Coronary artery (tissue), 2 donors: ENCODE measurements around the gene MRPL44.

Source experiments
- DNase-seq: peaks from one replicate; pipeline ENCODE4 v3.0.0-alpha.2; 2017; ENCODE audit warnings: low spot score
- H3K27ac ChIP-seq, 2 donors: fragments of 200-600 bp; sonication (generic); one replicate each; pipeline ENCODE4 v1.5.1; 2016 to 2019
- H3K4me3 ChIP-seq: fragments of 200-600 bp; sonication (generic); 2 replicates; pipeline ENCODE4 v1.5.1; 2016; ENCODE audit warnings: mild to moderate bottlenecking, moderate library complexity
- TF ChIP-seq, protein P1 (sequence below): fragments of 200-600 bp; sonication (generic); IDR thresholded peaks from one replicate; pipeline ENCODE4 v1.5.1; 2019; ENCODE audit warnings: antibody characterized with exemption

MRPL44 gene

DNA sequence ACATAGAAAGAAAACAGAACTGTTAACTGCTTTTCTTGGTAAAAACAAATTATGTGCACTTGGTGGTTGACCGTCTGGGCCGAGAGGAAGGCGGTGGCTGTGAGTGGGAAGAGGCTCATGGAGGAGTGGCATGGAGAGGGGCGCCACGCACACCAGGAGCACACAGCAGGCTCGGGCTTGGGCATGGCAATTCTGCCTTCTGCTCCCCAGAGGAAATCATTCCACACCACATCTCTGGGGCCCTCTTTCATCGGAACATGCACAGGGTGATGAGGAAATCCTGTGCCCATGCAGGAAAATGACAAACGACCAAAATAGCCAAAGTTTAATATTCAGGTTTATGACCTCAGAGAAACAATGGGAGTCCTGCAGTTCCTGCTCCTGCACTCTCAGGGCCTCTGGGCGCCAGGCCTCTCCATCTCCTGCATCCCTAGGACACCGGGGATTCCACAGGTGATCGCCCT, 38.6 kb upstream of the MRPL44 start:
- TF ChIP-seq, protein P1, sequence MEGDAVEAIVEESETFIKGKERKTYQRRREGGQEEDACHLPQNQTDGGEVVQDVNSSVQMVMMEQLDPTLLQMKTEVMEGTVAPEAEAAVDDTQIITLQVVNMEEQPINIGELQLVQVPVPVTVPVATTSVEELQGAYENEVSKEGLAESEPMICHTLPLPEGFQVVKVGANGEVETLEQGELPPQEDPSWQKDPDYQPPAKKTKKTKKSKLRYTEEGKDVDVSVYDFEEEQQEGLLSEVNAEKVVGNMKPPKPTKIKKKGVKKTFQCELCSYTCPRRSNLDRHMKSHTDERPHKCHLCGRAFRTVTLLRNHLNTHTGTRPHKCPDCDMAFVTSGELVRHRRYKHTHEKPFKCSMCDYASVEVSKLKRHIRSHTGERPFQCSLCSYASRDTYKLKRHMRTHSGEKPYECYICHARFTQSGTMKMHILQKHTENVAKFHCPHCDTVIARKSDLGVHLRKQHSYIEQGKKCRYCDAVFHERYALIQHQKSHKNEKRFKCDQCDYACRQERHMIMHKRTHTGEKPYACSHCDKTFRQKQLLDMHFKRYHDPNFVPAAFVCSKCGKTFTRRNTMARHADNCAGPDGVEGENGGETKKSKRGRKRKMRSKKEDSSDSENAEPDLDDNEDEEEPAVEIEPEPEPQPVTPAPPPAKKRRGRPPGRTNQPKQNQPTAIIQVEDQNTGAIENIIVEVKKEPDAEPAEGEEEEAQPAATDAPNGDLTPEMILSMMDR = no peak
- no peak for DNase-seq
- no peak overlapping the region for H3K4me3 ChIP-seq
- H3K27ac ChIP-seq = no peak overlapping the region

DNA sequence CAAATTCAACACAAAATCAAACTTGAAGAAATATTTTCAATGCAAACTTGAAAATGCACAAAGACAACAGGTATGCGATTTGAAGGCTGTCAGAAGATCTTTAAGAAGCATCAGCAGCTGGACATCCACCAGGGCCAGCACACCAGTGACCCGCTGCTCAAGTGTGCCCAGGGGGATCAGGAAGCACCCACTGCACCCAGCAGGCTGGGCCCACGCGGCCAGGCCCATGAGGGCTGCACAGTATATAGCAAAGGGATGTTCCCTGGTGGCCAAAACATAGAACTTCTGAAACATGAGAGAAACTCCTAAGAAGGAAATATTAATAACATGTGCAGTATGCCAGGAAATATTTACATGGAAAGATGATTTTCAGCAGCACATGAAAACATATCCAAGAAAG, 37.2 kb upstream of the MRPL44 start:
- DNase-seq = no peak
- no peak overlapping the region for H3K27ac ChIP-seq
- H3K4me3 ChIP-seq = no peak overlapping the region
- TF ChIP-seq, protein P1 = no peak

DNA sequence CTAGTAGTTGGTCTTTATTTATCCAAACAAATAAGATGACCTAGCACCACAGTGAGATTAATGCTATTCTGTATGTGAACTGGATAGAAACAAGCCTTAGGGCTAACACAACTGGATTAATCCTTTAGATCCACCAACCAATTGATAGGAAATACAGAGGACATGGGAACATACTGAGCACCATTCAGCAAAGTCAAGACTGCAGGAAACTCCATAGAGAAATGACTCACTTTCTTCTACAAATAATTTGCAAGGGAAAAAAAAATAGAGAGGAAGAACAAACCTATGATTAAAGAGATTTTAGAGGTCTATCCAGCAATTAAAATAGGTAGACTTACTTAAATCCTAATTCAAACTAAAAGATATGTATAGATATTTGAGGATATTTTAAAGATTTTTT, 36.1 kb upstream of the MRPL44 start:
- TF ChIP-seq, protein P1 = no peak
- Histone ChIP-seq H3K27ac (no peak overlapping the region), H3K4me3 (no peak overlapping the region)
- DNase-seq = no peak

DNA sequence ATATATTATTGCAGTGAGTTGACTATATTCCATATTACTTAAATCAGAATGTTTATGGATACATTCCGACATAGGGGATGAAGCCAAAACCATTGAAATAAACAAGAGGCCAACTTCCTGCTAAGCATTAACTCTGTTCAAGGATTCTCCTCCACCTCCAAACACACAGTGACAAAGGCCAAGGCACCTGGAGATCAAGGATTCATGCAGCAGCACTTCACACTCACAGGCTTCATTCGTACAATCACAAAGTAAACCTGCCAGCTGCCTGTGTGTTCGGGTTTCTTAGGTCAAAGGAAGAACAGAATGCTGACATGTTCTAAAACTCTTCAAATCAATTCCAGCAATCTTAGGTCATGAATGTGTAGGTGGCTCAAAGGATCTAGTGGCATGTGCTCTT, 35.0 kb upstream of the MRPL44 start:
- DNase-seq = no peak
- no peak overlapping the region for H3K27ac ChIP-seq
- TF ChIP-seq, protein P1 = no peak
- no peak overlapping the region for H3K4me3 ChIP-seq

DNA sequence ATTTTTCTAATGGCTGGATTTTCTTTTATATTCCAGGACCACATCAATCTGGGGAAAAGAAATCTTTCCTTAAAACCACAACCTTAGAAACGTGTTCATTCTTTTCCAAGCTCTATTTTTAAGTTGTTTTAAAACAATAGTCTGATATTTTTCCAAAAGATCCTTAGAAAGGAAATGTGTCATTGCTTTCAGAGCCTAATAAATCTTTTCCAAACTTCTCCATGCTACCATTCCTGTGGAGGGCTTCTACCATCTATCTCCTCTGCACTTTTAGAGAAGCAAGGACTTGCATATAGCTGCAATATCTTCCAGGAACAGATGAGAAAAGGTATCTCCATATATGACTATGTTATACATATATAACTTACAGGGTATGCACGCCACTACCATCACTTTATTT, 33.3 kb upstream of the MRPL44 start:
- H3K27ac ChIP-seq = no peak overlapping the region
- no peak for DNase-seq
- no peak overlapping the region for H3K4me3 ChIP-seq
- TF ChIP-seq, protein P1 = no peak

DNA sequence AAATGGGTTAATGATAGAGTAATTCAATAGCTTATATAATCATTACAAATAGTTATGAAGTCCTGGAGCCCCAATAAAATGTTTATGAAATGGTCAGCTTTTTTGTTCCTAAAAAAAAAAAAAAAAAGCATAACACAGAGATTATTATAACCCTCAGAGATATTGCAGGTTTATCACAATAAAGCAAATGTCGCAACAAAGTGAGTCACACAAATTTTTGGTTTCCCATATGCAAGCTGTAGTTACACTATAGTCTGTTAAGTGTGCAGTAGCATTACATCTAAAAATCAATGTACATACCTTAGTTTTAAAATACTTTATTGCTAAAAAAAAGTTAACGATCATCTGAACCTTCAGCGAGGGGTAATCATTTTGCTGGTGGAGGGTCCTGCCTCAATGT, 32.2 kb upstream of the MRPL44 start:
- no peak overlapping the region for H3K27ac ChIP-seq
- TF ChIP-seq, protein P1 = no peak
- DNase-seq = no peak
- H3K4me3 ChIP-seq = no peak overlapping the region

DNA sequence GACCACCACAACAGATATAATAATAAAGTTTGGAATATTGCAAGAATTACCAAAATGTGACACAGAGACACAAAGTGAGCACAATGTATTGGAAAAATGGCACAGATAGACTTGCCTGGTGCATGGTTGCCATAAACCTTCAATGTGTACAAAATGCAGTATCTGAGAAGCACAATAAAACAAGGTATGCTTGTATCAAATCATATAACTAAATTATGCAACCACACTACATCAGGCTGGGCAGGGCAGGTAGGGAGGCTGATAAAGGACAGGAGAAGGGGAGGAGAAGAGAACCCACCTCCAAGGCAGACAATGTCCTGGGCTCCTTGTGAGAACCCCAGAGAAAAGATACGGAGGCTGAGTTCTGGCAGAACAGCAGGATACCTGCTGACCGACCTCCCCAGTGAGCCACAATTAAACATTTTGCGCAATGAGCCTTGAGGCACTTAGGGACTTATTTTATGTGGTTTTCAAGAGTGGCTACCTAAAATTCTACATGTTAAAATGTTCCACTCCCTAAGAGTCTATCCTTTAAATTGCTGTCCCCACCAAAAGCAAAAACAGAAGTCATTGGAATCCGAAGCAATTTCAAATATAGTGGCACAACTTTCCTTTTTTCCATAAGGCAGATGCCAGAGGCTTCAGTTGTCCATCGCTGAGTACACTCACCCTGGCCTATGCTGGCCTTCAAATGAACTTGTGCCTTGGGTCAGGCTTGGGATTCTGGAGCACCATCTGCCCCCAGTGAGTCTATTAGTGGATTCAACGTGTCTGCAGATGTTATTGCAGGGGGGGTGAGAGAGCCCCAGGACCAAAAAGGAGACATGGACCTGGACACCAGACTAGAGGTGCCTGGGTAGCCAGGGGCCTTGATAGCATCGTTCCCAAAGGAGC, 28.9 kb upstream of the MRPL44 start:
- Histone ChIP-seq H3K27ac (no peak overlapping the region), H3K4me3 (no peak overlapping the region)
- TF ChIP-seq, protein P1 = no peak
- no peak for DNase-seq
